Left lobe of liver (tissue), 2 donors: Measurements from ENCODE around the gene APBB2. TPM values are rescaled to one million over a fixed set of nuclear protein-coding genes. Genes with fewer than 3 reads are reported as not detected.
A peak's percentile ranks its signal among the peaks of the same experiment; 100 is the strongest.
"Not testable (repeated sequence)": the region's sequence is repeated elsewhere in the genome, so short reads cannot be mapped to it uniquely, and the experiment has no call there.

Experiments used
- ATAC-seq: fragments of 200-7000 bp; cut with Tn5 transposase; one replicate; pipeline ENCODE4 v1.9.1; 2020; ENCODE audit warnings: mild to moderate bottlenecking, moderate library complexity
- DNase-seq: peaks from one replicate; pipeline ENCODE4 v3.0.0-alpha.2; 2020; ENCODE audit warnings: low spot score
- total RNA-seq: library from RNA; stranded (reverse); gene quantifications from one replicate; pipeline ENCODE4 v1.2.1, GENCODE V29; 2021
- donor health status: DM: no; HTN: no; CAD: no; lungs with moderate emphysema.
- donor health status: DM: no; HTN: yes; CAD: no.

Gene APBB2
- total RNA-seq, 1 donor from 2014 or later, result 26.2 TPM

- no peak for ATAC-seq
These were observed 144.5 kb downstream of the APBB2 start for GRCh38 chr4:41069838-41070237.

DNA sequence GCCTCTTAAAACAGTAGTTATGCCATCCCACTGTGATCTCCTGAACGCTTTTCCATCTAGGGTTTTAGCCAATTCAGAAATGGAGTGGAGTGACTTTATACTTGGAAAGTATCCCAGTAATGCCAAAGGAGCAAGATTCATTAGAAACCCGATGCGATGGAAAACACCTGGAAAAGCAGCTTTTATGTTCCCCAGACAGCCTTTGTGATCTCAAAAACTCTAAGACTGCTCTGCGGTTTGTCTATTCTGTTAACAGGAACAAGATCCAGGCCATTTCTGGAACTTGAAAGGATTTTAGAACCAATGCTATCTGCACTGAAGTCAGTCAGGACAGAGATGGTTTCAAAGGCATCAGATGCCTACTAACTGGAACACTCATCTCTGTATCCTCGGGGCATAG is 145.1 kb downstream of the APBB2 start:
- ATAC-seq (no peak), DNase-seq (no peak)

More at GRCh38 chr4:41069838-41070237, 144.5 kb downstream of the APBB2 start:
- DNase-seq, result no peak

GRCh38 chr4:41067369-41067768 is 147.0 kb downstream of the APBB2 start:
- DNase-seq (no peak), ATAC-seq (no peak)

DNA sequence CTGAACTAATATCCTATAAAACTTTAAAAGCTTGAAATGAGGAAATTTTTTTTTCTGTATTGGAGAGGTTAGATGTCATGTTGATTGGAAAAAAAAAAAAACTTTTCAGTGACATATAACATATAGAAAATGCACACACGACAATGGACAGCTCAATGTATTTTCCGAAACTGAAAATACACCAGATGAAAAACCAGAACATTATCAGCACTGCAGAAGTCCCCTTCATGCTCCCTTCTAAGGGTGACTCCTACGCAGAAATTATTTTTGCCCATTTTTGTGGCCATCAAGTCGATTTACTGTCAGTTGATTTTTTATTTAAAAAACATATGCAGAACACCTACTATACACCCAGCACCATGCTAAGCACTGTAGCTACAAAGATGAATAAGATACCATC is 148.3 kb downstream of the APBB2 start:
- ATAC-seq (no peak), DNase-seq (no peak)

- ATAC-seq (no peak), DNase-seq (no peak)
These were observed 148.8 kb downstream of the APBB2 start for GRCh38 chr4:41065434-41066006.

- ATAC-seq, result no peak
These were observed 149.4 kb downstream of the APBB2 start for GRCh38 chr4:41064953-41065352.

DNA sequence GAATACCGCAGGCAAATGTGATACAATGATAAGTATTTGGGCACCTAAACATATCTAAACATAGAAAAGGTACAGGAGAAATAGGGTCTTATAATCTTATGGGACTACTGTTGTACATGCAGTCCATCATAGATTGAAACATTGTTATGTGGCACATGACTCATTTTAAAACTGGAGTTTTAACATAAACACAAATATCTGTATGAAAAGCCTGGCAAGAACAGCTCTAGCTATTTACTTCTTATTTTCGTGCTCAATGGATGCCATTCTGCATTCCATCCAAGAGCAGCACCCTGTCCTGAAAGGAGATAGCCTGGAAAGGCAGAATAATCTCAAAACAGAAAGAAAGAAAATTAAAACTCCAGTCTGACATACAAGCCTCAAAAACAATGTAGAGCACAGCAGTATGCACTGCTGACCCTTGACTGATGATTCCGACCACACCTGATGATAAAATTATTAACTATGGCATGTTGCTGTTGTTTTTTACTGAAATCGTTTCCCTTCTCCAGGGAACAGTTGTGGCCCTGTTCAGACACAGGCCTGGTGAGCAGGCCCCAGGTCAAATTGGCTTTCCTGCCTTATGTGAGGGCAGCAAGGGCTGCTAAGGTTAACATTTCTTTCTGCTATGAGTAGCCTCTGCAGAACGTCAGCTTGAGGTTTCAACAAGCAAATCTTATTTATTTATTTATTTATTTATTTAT is 152.7 kb downstream of the APBB2 start:
- DNase-seq (no peak), ATAC-seq (no peak)

More at GRCh38 chr4:41064953-41065352, 149.4 kb downstream of the APBB2 start:
- no peak for DNase-seq

DNA sequence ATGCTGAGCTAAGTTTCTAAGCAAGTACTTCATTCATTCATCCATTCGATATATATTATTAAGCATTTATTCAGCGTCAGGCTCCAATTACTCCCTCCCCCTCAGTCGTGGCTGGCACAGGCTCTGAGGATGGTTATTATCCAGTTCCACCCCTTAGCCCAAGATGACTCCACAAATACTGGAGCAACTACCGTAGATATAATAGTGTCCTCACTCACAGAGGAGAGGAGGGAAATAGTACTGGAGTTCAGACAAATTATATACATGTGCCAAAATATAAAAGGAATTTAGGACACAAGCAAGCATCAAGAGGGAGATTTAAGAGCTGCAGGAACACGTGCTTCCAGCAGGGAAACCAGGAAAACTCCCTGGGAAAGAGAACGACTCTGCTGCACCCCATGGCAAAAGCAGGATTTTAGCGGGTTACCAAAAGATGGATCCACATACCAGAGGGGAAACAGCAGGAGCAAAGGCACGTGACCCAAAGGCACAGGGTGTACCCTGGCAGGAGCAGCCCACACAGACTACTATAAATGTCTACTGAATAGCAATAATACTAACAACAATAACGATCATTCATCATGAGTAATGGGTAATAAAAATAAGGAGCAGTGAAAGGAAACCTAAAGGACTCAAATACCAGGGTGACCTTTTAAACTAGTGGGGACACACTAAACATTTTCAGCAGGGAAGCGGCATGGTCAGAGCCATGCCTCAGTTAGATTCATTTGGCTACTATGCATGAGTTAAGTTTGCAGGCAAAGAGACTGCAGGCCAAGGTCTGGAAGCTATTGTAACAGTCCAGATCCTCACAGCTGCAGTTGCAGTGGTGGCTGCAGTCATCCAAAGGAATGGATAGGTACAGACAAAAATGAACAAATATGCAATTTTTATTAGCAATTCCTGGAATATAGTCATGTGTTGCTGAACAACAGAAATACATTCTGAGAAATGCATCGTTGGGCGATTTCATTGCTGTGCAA is 153.7 kb downstream of the APBB2 start:
- DNase-seq (no peak), ATAC-seq (no peak)

DNA sequence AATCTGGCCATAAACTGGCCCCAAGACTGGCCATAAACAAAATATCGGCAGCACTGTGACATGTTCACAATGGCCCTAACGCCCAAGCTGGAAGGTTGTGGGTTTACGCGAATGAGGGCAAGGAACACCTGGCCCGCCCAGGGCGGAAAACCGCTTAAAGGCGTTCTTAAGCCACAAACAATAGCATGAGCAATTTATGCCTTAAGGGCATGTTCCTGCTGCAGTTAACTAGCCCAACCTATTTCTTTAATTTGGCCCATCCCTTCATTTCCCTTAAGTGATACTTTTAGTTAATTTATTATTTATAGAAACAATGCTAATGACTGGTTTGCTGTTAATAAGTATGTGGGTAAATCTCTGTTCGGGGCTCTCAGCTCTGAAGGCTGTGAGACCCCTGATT is 154.9 kb downstream of the APBB2 start:
- ATAC-seq, DNase-seq: not testable (repeated sequence)

- ATAC-seq (no peak), DNase-seq (no peak)
These were observed 155.9 kb downstream of the APBB2 start for GRCh38 chr4:41058426-41058825.

- DNase-seq, result no peak
- ATAC-seq, result no peak
These were observed 156.9 kb downstream of the APBB2 start for GRCh38 chr4:41057467-41057866.

GRCh38 chr4:41052287-41052686 is 162.1 kb downstream of the APBB2 start:
- no peak for ATAC-seq
- DNase-seq, result no peak

DNA sequence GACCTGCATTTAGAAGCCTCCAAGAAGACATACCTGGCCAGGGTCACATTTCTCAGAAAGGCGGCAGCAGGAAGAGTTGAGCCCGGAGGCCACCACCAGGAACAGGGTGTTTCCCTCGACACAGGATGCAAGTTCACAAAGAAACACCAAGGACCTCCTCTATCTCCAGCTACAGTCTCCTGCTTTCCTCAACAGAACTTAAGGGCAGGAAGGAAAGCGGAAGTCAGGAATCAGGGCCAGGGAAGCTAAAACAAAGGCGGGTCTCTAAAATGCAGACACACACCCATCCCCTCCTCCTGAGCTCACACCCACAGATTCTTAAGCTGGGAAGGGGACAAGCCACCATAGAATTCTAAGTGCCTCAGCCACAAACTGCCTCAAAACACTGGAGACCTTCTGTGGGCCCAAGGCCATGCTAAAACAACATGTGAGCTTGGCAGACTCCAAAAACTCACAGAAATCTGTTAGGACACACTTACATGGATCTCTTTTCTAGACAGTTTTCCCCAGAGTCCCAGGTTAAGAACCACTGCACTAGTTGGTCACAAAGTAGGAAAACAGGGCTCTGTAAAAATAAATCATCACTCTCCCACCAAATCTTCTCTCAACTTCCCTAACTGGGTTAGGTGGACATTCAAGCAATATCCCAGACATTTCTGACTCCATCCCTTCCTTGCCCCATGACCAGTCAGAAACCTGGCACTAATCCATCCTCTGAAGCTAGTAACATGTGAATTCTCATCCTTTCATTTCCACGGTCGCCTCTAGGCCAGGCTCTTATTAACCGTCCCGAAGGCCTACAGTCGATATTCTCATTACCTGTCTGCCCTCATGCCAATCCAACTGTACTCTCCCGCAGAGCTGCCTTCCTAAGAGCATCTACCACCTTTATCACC is 163.2 kb downstream of the APBB2 start:
- ATAC-seq (peak; percentile 49), DNase-seq (no peak)

DNA sequence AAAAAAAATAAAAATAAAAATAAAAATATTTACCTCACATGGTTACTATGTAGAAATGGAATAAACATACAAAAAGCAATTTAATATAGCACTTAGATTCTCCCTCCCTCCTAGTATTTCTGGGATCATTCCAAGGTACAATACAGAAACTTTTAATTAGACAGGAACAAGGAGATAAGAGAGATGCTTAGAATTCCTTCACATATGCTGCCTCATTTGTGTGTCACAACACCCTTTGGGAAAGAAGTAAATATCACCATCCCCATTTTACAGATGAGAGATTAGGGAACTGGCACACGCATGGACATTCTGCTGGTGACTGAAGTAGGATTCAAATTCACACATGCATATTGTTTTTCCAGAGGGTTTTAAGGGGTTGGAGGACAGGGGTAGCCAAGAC is 164.2 kb downstream of the APBB2 start:
- DNase-seq (no peak), ATAC-seq (no peak)

DNA sequence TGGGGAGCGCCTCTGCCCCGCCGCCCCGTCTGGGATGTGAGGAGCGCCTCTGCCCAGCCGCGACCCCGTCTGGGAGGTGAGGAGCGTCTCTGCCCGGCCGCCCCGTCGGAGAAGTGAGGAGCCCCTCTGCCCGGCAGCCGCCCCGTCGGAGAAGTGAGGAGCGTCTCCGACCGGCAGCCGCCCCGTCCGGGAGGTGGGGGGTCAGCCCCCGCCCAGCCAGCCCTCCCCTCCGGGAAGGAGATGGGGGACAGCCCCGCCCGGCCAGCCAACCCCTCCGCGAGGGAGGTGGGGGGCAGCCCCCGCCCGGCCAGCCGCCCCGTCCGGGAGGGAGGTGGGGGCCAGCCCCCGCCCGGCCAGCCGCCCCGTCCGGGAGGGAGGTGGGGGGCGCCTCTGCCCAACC is 165.2 kb downstream of the APBB2 start:
- DNase-seq, result not testable (repeated sequence)

DNA sequence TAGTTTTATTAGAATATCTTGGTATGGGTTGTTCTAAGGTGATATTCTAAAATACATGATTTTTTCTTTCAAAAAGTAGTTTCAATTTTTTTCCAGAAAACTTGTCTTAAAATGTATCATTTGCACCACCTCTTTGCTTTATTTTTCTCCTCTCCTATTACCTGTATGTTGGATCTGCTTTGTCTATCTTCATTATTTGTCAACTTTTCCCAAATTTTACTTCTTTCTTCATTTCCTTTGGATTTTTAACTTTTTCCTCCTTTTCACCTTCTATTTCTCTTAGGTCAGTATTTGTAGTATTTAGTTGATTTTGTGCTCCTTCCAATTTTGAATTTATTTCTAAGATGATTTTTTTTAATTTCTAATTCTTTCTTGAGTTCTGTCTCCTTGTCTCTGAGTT is 169.6 kb downstream of the APBB2 start:
- DNase-seq (no peak), ATAC-seq (no peak)

More for the DNA sequence above, 165.2 kb downstream of the APBB2 start:
- ATAC-seq, result not testable (repeated sequence)

DNA sequence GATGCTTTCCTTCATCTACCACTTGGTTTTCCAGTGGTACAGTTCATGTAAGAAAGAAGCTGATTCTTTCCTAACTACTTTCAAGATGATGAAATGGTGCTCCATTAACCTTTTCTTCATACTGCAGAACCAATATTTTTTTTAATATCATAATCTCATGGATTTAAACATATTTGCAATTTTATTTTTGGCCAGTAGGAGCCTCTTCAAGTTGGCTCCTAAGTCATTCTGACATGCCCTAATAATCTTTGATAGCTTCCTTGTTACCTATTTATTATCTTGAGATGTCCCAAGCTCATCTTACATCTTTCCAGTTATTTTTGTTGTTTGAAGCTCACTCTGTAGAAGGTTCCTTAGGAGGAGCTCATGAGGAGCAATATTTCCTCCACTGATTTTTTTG is 170.2 kb downstream of the APBB2 start:
- DNase-seq, result no peak
- no peak for ATAC-seq

DNA sequence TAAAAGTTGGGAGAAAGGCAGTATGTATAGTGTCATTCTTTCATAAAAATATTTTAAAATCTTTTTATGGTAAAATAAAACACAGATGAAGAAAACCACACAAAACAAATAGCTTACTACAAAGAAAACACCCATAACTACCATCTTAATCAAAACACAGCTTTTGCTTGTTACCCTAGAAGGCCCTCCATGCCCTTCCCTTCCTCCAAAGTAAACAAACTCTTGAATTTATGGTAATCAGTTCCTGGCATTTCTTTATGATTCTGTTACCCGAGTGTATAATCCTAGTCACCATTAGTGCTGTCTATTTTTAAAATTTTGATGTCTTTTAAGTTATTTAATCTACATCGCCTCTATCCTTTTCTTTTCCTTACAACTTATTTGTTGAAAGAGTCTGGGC is 170.9 kb downstream of the APBB2 start:
- no peak for ATAC-seq

DNA sequence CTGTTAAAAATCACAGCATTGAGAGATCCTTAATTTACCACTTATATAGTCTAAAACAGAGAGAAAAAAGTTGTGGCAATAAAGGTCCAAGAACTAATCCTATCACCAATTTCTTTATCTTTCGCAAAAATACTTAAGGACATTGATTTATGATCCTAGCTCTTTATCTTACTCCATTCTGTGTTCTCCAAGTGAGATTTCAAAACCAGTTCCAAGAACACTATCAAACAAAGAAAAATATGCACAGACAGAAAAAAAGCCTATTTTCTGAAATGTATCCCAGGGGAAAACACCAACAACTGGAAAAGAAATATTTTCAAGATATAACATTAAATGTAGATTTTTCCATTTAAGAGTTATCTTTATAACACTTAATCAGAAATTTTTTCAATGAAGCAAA is 172.8 kb downstream of the APBB2 start:
- DNase-seq (no peak), ATAC-seq (no peak)

More for the DNA sequence above, 170.9 kb downstream of the APBB2 start:
- DNase-seq, result no peak

DNA sequence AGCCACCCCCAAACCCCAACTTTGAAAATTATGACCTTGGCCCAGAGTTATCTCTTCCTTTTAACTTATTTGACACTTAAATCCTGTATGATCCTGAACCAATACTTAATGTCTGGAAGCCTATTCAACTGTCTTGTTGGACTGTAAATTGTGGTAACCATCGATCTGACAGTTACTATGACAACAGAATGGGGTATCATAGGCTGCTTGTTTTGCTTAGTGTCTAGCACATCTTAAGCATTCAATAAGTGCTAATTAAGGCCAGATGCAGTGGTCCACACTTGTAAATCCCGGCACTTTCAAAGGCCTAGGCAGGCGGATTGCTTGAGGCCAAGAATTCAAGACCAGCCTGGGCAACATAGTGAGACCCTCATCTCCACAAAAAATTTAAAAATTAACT is 175.0 kb downstream of the APBB2 start:
- no peak for ATAC-seq
- DNase-seq, result no peak
